Stimulated activated CD4-positive, alpha-beta T cell treated with anti-CD3 and anti-CD28 coated beads, Interleukin-12 subunit alpha, Interleukin-12 subunit beta, amount 100 ng/mL, for 48 hours (primary cell): ENCODE data around the gene TCTN1.
A peak's percentile ranks its signal among the peaks of the same experiment; 100 is the strongest.
"Not testable (repeated sequence)": the region's sequence is repeated elsewhere in the genome, so short reads cannot be mapped to it uniquely, and the experiment has no call there.

ENCODE experiments used
- DNase-seq, 3 donors: peaks; one replicate each; pipeline ENCODE4 v3.0.0-alpha.2; 2020; ENCODE audit warnings: low read depth in 2 of 3, low spot score in 1 of 3

Gene TCTN1

DNA sequence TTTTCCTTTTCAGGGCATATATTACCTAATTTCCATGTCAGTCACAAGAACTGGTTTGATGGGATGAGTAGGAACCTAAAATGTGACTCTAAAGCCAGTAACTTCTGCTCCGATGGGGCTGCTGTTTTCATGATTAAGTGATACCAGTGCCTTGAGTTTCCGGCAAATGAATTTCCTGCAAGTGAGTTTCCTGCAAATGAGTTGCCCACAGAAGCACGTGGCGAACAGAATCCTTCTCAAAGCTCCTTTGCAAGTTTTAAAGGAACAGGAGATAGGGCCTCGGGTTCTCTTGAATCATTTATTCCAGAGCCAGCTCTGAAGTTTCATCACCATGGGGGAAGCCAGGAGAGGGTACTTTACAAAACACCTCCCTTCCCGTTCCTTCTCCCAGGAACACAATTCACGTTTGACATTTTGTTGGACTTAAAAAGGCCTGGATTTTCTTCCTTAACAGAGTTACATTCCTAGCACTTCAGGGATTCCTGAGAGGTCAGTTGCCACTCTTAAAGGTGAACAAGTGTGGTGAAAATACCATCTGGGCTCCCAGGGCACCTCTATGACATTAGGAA lies 28.6 kb upstream of the TCTN1 start:
- DNase-seq = peak in 2 of 3 donors; percentile 42 to 53

DNA sequence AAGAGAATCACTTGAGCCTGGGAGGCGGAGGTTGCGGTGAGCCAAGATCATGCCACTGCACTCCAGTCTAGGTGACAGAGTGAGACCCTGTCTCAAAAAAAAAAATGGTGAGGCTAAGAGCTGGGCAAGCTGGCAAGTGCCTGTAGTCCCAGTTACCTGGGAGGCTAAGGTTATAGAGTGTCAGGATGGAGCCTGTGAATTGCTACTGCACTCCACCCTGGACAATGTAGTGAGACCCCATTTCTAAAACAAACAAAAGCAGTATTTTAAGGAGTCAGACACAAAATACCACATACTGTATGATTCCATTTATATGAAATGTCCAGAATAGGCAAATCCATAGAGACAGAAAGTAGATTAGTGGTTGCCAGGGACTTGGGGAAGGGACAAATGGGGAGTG lies 26.8 kb upstream of the TCTN1 start:
- not testable (repeated sequence) for DNase-seq

DNA sequence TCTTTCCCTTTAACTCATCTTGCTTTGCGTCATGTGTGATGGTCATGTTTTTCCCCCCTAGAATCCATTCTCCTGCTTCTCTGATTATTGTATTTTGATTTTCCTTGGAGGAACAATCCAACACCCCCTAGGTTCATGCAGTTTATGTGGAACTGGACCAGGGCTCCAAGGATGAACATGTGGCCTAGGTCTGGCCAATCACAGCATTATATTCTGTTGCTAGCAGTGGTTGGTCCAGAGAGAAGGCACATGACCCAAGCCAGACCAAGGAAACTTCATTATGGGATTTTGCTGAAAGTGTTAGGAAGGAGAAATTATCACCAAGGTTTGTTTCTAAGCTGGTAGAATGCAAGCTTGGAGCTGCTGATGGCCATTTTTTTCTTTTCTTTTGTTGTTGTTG lies 23.9 kb upstream of the TCTN1 start:
- DNase-seq = no peak

- no peak for DNase-seq
These were observed 23.1 kb upstream of the TCTN1 start for GRCh38 chr12:110590806-110591326.

DNA sequence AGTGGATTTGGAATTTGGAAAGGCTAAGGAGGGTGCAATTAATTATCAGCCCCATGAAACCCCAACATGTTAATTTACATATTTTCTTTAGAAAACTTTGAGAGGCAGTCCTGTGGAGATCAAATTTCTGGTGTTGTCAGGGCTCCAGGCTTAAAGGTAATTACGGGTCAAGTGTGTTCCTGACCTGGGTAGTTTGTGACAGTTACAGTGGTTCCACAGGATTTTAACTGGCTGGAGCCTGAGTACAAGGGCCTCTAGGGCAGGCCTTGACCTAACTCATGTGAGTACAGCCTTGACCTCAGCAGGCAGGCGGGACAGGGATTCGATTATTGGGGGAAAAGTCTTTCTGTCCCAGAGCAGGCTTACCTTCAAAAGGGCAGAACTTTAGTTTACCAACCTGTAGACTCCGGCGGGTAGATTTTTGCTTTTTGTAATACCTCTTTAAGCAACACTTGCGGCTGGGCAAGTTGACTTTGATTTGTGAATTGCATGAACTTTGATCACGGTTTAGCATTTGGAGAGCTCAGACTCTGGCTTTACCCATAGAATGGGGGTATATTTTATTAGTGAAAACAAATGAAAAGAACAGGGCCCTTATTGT lies 22.4 kb upstream of the TCTN1 start:
- DNase-seq = no peak

DNA sequence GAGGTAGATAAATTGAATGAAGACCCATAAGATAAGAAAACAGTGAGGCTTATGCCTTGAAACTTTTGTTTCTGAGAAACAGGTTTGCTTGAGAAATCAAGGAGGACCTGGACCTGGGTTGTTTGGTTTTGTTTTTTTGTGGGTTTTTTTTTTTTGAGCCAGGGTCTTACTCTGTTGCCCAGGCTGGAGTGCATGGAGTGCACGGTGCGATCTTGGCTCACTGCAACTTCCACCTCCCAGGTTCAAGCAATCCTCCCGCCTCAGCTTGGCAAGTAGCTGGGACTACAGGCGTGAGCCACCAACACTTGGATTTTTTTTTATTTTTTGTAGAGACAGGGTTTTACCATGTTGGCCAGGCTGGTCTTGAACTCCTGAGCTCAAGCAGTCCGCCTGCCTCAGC lies 21.9 kb upstream of the TCTN1 start:
- DNase-seq = no peak

GRCh38 chr12:110592919-110593318 lies 21.0 kb upstream of the TCTN1 start:
- DNase-seq = not testable (repeated sequence)

- no peak for DNase-seq
These were observed 16.0 kb upstream of the TCTN1 start for GRCh38 chr12:110597885-110598284.

GRCh38 chr12:110599334-110599733 lies 14.6 kb upstream of the TCTN1 start:
- DNase-seq = no peak

DNA sequence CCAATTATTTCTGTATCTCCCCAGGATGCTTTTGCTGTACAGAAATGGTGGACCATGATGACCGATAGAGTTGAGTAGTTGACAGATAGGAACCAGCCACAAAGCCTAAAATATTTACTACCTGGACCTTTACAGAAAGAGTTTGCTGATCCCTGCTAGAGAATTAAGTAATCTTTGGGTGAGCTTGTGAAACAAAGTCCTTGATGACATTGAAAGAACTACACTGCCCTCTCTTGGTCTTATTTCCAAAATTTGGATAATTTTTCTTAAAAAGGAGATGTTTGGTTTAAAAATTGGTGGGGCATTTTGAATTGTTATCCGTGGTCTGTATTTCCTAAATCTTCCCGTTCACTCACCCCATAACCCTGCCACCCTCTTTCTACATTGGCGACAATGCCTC lies 13.7 kb upstream of the TCTN1 start:
- DNase-seq = no peak

GRCh38 chr12:110602085-110602814 lies 11.7 kb upstream of the TCTN1 start:
- not testable (repeated sequence) for DNase-seq

DNA sequence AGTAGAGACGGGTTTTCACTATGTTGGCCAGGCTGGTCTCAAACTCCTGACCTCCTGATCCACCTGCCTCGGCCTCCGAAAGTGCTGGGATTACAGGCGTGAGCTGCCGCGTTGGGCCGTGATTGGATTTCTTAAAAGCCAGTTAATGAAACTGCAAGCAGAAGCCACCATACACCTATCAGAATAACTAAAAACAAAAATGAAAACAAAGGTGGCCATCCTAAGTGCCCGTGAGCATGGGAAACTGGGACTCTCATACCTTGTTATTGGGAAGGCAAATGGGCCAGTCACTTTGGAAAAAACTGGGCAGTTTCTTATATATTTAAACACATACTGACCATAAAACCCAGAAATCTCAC lies 7.7 kb upstream of the TCTN1 start:
- DNase-seq = no peak

GRCh38 chr12:110613071-110613770 lies 708 bp upstream of the TCTN1 start:
- no peak for DNase-seq

DNA sequence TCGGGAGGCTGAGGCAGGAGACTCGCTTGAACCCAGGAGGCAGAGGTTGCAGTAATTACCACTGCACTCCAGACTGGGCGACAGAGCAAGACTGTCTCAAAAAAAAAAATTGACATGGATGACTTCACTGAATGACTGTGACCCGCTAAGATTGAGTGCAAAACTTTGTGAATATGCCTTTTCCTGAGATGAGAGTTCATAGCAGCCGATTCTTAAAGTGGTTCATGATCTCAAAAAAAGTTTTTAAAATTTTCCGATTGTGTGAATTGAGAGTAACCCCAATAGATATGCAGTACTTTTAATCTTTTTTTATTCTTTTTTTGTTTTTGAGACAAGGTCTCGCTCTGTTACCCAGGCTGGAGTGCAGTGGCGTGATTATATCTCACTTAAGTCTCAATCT lies 1.2 kb downstream of the TCTN1 start:
- no peak for DNase-seq

DNA sequence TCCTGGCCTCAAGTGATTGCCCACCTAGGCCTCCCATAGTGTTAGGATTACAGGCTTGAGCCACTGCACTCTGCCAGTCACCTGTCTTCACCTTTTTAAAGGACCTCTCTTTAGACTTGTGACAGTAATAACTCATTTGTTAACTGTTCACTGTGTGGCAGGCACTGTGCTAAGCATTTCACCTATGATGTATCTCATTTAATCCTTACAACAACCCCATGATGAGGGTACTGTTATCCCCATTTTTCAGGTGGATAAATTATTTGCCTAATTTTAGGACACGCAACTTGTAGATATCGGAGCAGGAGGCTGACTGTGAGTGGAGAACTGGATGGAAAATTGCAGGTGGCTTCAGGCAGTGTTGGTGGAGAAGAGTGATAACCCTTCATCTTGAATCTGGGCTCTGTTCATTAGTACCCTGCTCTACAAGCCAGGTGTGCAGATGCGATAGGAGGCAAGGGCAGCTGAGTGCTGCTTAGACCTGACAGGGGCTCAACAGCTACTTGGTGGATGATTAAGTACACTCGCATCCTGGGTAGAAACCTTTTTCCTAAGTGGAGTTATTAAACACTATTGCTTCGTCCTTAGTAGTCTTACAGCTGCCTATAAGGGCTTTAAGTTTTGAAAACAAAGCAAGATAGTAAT lies 2.7 kb downstream of the TCTN1 start:
- no peak for DNase-seq

- DNase-seq = peak; percentile 21 to 33 (median 27)
These were observed 5.6 kb downstream of the TCTN1 start for GRCh38 chr12:110619534-110619953.

GRCh38 chr12:110622582-110622981 lies 8.7 kb downstream of the TCTN1 start:
- DNase-seq = no peak

GRCh38 chr12:110627500-110628195 lies 13.7 kb downstream of the TCTN1 start:
- no peak for DNase-seq

DNA sequence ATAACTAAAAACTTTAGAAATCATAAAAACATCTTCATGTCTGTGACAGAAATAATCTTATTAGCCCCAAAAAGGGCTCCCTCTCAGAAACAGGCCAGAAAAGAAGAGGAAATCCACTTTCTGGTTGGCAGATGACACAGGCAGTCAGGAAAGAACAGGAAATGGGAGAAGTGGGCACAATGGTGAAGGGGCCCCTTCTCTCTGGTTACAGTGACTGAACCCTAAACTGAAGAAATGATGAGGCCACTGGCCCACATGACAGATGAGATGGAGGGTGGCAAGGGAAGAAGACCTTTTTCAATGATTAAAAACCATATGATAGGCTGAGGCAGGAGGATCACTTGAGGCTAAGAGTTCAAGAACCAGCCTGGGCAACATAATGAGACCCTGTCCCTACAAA lies 21.1 kb downstream of the TCTN1 start:
- no peak for DNase-seq

DNA sequence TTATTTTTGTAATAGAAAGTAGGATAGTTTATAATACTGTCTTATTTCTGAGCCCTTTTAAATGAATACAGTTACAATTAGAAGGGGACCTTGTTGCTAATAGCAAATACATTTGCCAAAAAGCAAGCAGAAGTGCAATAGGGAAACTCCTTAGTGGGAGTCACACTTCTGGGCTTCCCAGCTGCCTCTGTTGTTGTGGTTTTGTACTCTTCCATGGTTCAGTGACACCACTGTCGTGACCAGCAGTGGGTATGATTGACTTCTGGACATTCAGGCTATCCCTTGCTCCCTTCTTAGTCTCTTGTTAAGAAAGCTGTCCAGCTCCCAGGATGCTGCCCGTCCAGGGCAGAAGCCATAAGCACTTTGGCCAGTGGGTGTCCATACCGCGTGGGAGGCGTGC lies 22.6 kb downstream of the TCTN1 start:
- DNase-seq = no peak
